ENCODE results near the gene PIP4K2C.

Gene PIP4K2C

GRCh38 chr12:57548013-57548315 is 43.0 kb upstream of the PIP4K2C start:
- TF ChIP-seq, protein P1, sequence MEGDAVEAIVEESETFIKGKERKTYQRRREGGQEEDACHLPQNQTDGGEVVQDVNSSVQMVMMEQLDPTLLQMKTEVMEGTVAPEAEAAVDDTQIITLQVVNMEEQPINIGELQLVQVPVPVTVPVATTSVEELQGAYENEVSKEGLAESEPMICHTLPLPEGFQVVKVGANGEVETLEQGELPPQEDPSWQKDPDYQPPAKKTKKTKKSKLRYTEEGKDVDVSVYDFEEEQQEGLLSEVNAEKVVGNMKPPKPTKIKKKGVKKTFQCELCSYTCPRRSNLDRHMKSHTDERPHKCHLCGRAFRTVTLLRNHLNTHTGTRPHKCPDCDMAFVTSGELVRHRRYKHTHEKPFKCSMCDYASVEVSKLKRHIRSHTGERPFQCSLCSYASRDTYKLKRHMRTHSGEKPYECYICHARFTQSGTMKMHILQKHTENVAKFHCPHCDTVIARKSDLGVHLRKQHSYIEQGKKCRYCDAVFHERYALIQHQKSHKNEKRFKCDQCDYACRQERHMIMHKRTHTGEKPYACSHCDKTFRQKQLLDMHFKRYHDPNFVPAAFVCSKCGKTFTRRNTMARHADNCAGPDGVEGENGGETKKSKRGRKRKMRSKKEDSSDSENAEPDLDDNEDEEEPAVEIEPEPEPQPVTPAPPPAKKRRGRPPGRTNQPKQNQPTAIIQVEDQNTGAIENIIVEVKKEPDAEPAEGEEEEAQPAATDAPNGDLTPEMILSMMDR (IDR thresholded peaks at IDR 0.05; ENCODE audit: borderline replicate concordance, insufficient read depth, low read depth, low read length) = no peak
- H3K4me3 ChIP-seq (ENCODE audit: low read depth, low read length) = no peak overlapping the region

DNA sequence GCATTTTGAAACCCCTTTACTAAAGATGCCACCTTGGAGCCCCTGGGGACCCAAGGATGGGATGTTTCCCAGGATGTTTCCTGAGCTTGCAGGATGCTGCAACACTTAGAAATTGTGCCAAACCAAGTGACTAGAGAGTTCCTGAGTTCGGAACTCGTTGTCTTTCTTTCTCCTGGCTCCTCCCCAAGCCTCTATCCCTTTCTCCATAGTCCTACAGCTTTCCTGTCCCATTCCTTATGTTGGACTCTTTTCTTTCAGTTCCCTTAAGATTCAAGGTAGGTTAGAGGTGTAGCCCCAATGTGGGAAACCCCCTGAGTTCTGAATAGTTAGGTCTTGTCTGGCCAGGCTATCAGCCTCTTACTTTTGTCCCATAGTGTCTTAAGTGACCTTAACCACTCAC is 42.5 kb upstream of the PIP4K2C start:
- TF ChIP-seq, protein P1 (IDR thresholded peaks at IDR 0.05; ENCODE audit: borderline replicate concordance, insufficient read depth, low read depth, low read length) = no peak
- H3K4me3 ChIP-seq (ENCODE audit: low read depth, low read length) = no peak overlapping the region

- H3K4me3 ChIP-seq (ENCODE audit: low read depth, low read length) = peak overlapping the region; percentile 34
- TF ChIP-seq, protein P1 (IDR thresholded peaks at IDR 0.05; ENCODE audit: borderline replicate concordance, insufficient read depth, low read depth, low read length) = no peak
Measured at GRCh38 chr12:57549203-57549908, 41.6 kb upstream of the PIP4K2C start.

- TF ChIP-seq, protein P1 (IDR thresholded peaks at IDR 0.05; ENCODE audit: borderline replicate concordance, insufficient read depth, low read depth, low read length) = no peak
- H3K4me3 ChIP-seq (ENCODE audit: low read depth, low read length) = peak within 1 kb of the TSS; percentile 34
Measured at GRCh38 chr12:57549909-57550640, 40.9 kb upstream of the PIP4K2C start, which contains the start of gene KIF5A. KIF5A (plus strand) TSS chr12:57550044; CDS start chr12:57550272, 228 bp downstream.

DNA sequence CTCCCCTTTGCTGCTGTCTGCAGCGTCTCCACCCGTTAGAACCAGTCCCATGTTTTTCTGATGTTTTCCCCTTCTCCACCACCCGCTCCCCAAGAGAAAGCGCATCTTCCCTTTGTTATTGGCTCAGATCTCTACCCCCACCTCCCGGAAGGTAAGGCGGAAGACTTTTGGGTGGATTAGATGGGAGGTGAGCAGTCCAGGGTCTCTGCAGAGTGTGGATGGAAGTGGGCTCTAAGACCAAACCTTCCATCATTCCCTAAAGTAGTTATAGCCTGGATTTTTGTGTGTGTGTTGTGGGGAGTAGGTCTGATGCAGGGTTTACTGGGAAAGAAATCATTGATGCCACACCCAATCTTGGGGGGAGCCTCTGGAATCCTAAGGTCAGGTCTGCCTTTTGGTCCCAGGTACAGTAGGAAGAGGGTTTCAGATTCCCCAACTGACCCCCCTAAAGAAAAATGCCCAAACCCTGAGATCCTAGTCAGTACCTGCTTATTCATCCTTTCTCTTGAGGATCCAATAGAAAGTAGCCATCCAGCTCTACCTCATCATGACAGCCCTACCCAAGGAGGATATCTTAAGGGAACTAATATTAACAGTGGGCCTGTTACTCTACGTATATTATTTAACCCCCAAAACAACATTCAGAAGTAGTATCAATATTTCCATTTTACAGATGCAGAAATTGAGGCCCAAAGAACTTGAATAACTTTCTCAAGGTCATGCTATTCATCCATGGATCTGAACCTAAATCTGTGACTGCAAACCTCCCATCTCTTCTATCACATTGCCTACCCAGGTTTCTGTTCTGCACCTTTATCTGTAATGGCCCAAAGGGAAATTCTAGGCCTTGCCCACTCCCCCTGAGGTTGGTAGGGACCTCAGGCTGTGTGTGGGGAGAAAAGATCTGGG is 40.1 kb upstream of the PIP4K2C start:
- no peak overlapping the region for H3K4me3 ChIP-seq (ENCODE audit: low read depth, low read length)
- TF ChIP-seq, protein P1 (IDR thresholded peaks at IDR 0.05; ENCODE audit: borderline replicate concordance, insufficient read depth, low read depth, low read length) = no peak

GRCh38 chr12:57551637-57552305 is 39.2 kb upstream of the PIP4K2C start:
- H3K4me3 ChIP-seq (ENCODE audit: low read depth, low read length) = no peak overlapping the region

More at GRCh38 chr12:57551637-57552305, 39.2 kb upstream of the PIP4K2C start:
- TF ChIP-seq, protein P1 (IDR thresholded peaks at IDR 0.05; ENCODE audit: borderline replicate concordance, insufficient read depth, low read depth, low read length) = no peak

All from GM12875 (cell line).